MCF 10A (cell line): ENCODE measurements around the gene STEAP3. TPM values are rescaled to one million over a fixed set of nuclear protein-coding genes. Genes with fewer than 3 reads are reported as not detected.

ENCODE experiments used
- BruUV-seq: library from RNA; stranded (reverse); fragments of 400-500 nt; replicated peaks from 2 replicates; lab custom pipeline; 2021; lab: Mats Ljungman, UMichigan
- CTCF ChIA-PET: fragments of 300-600 bp; sonication (Branson Sonifier 250); formaldehyde crosslinking; extraction: SDS; loops from one replicate; lab custom pipeline; 2021; ENCODE audit warnings: antibody characterized with exemption, inconsistent platforms; lab: Yijun Ruan, JAX
- POLR2A ChIA-PET: fragments of 300-600, 350-650 bp; sonication (Branson Sonifier 250); formaldehyde crosslinking; extraction: SDS; loops from one replicate; lab custom pipeline; 2020; ENCODE audit warnings: antibody characterized with exemption, inconsistent platforms; lab: Yijun Ruan, JAX
- DNase-seq: peaks from one replicate; pipeline ENCODE4 v3.0.0-alpha.2; 2018; ENCODE audit not compliant: unreplicated experiment
- H3K27ac Mint-ChIP-seq: one replicate; pipeline ENCODE4 v1.8.0; 2022; ENCODE audit warnings: mild to moderate bottlenecking, low read depth, mixed read lengths; ENCODE audit not compliant: unreplicated experiment
- H3K27me3 Mint-ChIP-seq: one replicate; pipeline ENCODE4 v1.8.0; 2022; ENCODE audit warnings: mixed read lengths; ENCODE audit not compliant: insufficient read depth, unreplicated experiment
- H3K36me3 Mint-ChIP-seq: one replicate; pipeline ENCODE4 v1.8.0; 2022; ENCODE audit warnings: mild to moderate bottlenecking, moderate library complexity, mixed read lengths; ENCODE audit not compliant: insufficient read depth, unreplicated experiment
- H3K4me1 Mint-ChIP-seq: one replicate; pipeline ENCODE4 v1.8.0; 2022; ENCODE audit warnings: mixed read lengths; ENCODE audit not compliant: insufficient read depth, unreplicated experiment
- H3K4me3 Mint-ChIP-seq: one replicate; pipeline ENCODE4 v1.8.0; 2022; ENCODE audit warnings: mild to moderate bottlenecking, moderate library complexity, mixed read lengths; ENCODE audit not compliant: unreplicated experiment
- H3K9me3 Mint-ChIP-seq: one replicate; pipeline ENCODE4 v1.8.0; 2022; ENCODE audit warnings: mixed read lengths; ENCODE audit not compliant: unreplicated experiment
- CTCF ChIP-seq: fragments of 200-600 bp; IDR thresholded peaks from one replicate; pipeline ENCODE4 v1.8.0; 2022; ENCODE audit warnings: antibody characterized with exemption, mild to moderate bottlenecking; ENCODE audit not compliant: unreplicated experiment
- intact Hi-C: fragments of 100-400 bp; cut with micrococcal nuclease; formaldehyde crosslinking; loops from 2 replicates; pipeline ENCODE4 v1.14.1; 2022
- total RNA-seq: library from RNA; stranded (reverse); gene quantifications from 2 replicates; pipeline ENCODE4 v1.2.3, GENCODE V29; 2022

Gene STEAP3
- total RNA-seq, 1 experiment from 2014 or later, result 25.0 TPM

- Mint-ChIP-seq H3K27me3 (no peaks in the 10 kb centered on the region), H3K36me3 (peaks cover 5% of the 10 kb centered on the region), H3K4me1 (peaks cover 26% of the 10 kb centered on the region), H3K4me3 (no peak overlapping the region), H3K9me3 (no peaks in the 10 kb centered on the region), H3K27ac (no peak overlapping the region)
- POLR2A ChIA-PET, result interaction anchor here (0.7 kb wide), 1 partner anchor 37 kb away, joined by 3 read pairs; no protein-coding TSS in a partner anchor
- CTCF ChIA-PET, result no interaction called here
- BruUV-seq, result no TSS peak
- DNase-seq, result no peak
- TF ChIP-seq CTCF, result no peak
- intact Hi-C loops, result no loop called here
Measured at GRCh38 chr2:119204525-119204924, 19.1 kb upstream of the STEAP3 start.

- CTCF ChIA-PET, result no interaction called here
- peaks cover 5% of the 10 kb centered on the region for H3K36me3 Mint-ChIP-seq
Measured at GRCh38 chr2:119205001-119205706, 18.5 kb upstream of the STEAP3 start.

GRCh38 chr2:119206201-119206600 is 17.4 kb upstream of the STEAP3 start:
- Mint-ChIP-seq H3K27me3 (no peaks in the 10 kb centered on the region), H3K4me3 (no peak overlapping the region), H3K27ac (no peak overlapping the region), H3K36me3 (peaks cover 5% of the 10 kb centered on the region), H3K4me1 (peaks cover 28% of the 10 kb centered on the region), H3K9me3 (no peaks in the 10 kb centered on the region)
- intact Hi-C loops, result no loop called here
- ChIA-PET CTCF (interaction anchor here (1.2 kb wide), 1 partner anchor 324 kb away, joined by 3 read pairs; no protein-coding TSS in a partner anchor), POLR2A (interaction anchor here (0.7 kb wide), 1 partner anchor 953 kb away, joined by 3 read pairs; no protein-coding TSS in a partner anchor)
- TF ChIP-seq CTCF, result no peak
- no peak for DNase-seq
- no TSS peak for BruUV-seq

More at GRCh38 chr2:119205001-119205706, 18.5 kb upstream of the STEAP3 start:
- Mint-ChIP-seq H3K27ac (no peak overlapping the region), H3K9me3 (no peaks in the 10 kb centered on the region), H3K4me1 (peaks cover 28% of the 10 kb centered on the region), H3K27me3 (no peaks in the 10 kb centered on the region), H3K4me3 (no peak overlapping the region)
- no TSS peak for BruUV-seq
- intact Hi-C loops, result no loop called here
- TF ChIP-seq CTCF, result no peak
- POLR2A ChIA-PET, result interaction anchor here (0.7 kb wide), 2 partner anchors 38 to 952 kb away, joined by 3 read pairs; no protein-coding TSS in a partner anchor
- no peak for DNase-seq

- no peak for TF ChIP-seq CTCF
- intact Hi-C loops, result no loop called here
- Mint-ChIP-seq H3K27ac (no peak overlapping the region), H3K4me3 (no peak overlapping the region), H3K27me3 (no peaks in the 10 kb centered on the region), H3K9me3 (no peaks in the 10 kb centered on the region), H3K4me1 (peaks cover 27% of the 10 kb centered on the region), H3K36me3 (no peaks in the 10 kb centered on the region)
- BruUV-seq, result no TSS peak
- CTCF ChIA-PET, result interaction anchor here (0.6 to 0.7 kb wide), 4 partner anchors 16 to 839 kb away, joined by 3 read pairs; no protein-coding TSS in a partner anchor
- POLR2A ChIA-PET, result interaction anchor here (1.1 kb wide), 1 partner anchor 62 kb away, joined by 3 read pairs; no protein-coding TSS in a partner anchor
- DNase-seq, result no peak
Measured at GRCh38 chr2:119207447-119207846, 16.2 kb upstream of the STEAP3 start.
